HG02642 (cell line): Measurements from ENCODE around the gene FBXO31.
"Not testable (repeated sequence)": the region's sequence is repeated elsewhere in the genome, so short reads cannot be mapped to it uniquely, and the experiment has no call there.

Source experiments
- ATAC-seq: cut with Tn5 transposase; IDR thresholded peaks from one replicate; pipeline ENCODE4 v1.9.1; 2021; ENCODE audit warnings: mild to moderate bottlenecking; ENCODE audit not compliant: unreplicated experiment, poor library complexity

The FBXO31 gene

GRCh38 chr16:87345726-87346424 lies 37.7 kb downstream of the FBXO31 start:
- no peak for ATAC-seq

DNA sequence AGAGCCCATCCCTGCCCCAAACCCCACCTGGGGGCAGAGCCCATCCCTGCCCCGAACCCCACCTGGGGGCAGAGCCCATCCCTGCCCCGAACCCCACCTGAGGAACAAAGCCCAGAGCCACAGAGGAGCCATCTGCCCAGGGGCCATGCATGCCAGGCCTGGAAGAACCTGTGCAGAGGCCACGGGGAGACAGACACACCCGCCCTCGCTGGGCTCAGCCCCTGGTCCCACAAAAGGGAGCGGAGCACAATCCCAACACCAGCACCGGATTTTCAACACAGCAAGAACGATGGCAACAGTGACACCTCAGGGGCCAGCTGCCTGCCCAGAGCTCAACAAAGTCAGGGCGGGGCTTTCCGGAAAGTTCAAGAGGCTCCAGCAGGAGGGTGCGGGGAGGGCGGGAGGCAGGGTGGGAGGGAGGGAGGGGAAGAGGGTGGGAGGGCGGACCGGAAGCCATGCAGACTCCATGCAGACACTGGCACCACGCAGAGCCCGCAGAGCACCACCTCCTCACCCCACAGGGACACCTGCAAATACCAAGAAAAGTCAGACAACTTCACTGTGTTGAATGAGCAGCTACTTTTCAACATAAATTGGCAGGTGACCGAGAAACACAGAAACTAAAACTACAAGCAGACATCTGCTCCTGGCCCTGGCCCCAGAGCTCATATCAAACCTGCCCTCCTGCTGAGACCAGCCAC lies 38.5 kb downstream of the FBXO31 start:
- ATAC-seq, result no peak

- ATAC-seq, result no peak
Observed at GRCh38 chr16:87344165-87344930, 39.2 kb downstream of the FBXO31 start.

- no peak for ATAC-seq
Observed at GRCh38 chr16:87343753-87344050, 39.9 kb downstream of the FBXO31 start.

- no peak for ATAC-seq
Observed at GRCh38 chr16:87342978-87343752, 40.4 kb downstream of the FBXO31 start.

DNA sequence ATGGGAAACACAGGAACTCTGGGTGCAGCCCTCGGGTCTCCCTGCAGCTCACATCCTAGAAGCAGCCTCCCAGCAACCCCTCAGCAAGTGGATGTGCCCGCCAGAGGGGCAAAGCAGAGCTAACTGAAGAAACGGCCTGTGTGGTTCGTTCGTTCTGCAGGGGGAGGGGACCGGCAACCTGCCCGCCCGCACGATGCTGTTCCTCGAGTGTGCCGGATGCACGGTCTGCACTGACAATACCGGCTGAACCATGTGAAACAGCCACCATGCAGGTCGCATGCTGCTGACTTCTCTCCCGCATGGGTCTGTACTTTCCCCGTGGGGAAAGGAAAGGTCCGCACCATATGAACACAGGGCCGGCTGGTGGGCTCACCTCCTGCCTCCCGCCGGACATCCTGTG lies 41.1 kb downstream of the FBXO31 start:
- ATAC-seq, result no peak

GRCh38 chr16:87340198-87340597 lies 43.4 kb downstream of the FBXO31 start:
- ATAC-seq, result no peak

- ATAC-seq, result not testable (repeated sequence)
Observed at GRCh38 chr16:87339724-87340105, 43.9 kb downstream of the FBXO31 start.

- ATAC-seq, result no peak
Observed at GRCh38 chr16:87339086-87339723, 44.4 kb downstream of the FBXO31 start.

DNA sequence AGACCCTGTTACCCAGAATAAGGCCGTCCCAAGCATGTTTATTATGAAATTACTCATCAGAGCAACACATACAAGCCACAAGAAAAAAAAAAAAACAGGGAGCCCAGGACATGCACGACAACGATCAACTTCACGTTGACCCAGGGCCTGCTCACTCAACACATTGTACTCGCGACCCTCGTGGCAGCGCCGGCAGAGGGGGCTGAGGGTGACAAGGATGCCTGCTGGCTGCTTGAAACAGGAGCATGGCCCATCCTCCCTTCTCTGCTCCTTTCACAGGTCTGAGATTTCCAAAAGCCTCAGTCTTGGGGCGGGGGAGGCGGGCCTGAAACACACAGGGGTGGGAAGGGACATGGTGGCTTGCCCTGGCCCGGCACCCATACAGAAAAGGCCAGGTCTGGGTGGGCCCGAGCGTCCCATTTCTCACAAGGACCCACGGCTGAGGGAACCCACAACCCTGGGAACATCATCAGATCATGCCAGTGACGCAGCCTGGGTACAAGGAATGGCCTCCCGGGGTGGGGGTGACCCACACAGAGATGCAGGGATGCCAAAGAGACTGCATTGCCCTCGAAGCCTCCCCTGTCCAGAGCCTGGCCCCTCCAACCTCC lies 45.3 kb downstream of the FBXO31 start:
- no peak for ATAC-seq

GRCh38 chr16:87337262-87337771 lies 46.3 kb downstream of the FBXO31 start:
- no peak for ATAC-seq

DNA sequence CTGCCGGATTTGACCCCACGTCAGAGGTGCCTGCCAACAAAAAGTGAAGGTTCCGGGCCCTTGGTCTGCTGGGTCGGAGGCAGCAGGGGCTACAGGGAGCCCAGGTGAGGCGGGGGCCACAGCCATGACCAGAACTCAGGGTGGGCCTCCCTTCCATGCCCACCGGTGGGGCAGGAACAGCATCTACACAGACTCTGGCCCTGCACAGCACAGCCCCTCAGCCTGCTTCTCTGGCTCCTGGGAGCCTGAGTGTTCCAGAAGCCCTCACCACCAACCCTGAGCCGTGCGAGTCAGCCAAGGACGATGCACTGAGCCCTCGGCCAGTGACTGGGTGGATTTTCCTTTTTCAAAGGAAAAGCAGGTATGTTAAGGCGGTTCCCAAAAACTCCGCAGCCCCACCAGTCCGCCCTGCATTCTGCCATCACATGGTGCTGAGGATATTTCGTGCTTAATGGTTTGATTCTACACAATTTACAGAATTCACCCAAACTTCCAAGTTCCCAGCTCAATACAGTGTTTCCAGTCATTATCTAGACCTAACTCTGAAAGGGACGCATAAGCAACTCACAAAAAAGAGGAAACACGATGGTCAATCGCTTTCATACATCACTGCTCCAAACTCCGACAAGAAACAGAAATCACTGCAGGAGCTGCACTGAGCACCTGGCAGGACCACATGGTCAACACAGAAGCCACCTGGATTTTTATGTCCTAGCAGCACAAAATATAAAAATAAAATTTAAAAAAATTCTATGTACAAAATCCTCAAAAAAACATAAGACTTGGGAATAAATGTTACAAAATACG lies 46.9 kb downstream of the FBXO31 start:
- ATAC-seq, result no peak

- no peak for ATAC-seq
Observed at GRCh38 chr16:87335625-87336433, 47.7 kb downstream of the FBXO31 start.

GRCh38 chr16:87334651-87335624 lies 48.6 kb downstream of the FBXO31 start:
- ATAC-seq, result no peak

DNA sequence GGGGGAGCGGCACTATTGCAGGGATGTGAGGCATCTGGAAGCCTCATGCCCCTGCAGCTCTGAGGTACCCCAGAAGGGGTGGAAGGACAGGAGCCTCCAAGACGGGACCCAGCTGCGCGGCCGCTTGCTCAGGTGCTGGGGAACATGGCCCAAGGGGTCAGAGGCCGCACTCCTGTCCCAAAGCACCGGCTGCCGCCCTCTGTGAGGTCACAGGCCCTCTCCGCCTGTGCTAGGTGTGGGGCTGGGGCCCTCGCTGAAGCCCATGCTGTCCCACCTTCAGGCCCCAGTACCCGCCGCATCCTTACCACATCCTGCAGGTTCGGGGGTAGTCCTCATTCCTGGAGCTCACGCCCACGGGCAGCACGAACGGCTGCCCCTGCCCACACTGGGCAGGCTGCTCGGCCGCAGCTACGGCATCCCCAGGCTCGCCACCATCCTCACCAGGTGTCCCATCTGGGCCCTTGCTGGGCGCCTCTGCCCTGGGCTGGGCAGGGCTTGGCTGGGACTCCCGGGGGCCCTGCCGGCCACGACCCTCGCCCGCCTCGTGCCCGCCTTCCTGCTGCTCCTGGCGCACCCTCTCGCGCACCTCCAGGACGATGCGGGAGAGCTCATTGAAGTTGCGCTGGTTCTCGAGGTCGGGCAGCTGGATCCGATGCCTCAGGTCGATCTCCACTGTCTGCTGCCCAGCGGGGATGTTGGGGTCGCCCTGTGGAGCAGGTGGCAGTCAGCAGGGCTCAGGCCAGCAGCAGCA lies 49.8 kb downstream of the FBXO31 start:
- no peak for ATAC-seq

- ATAC-seq, result no peak
Observed at GRCh38 chr16:87333101-87333500, 50.5 kb downstream of the FBXO31 start.
